Measurements from ENCODE around the gene ENKD1. TPM values are rescaled to one million over a fixed set of nuclear protein-coding genes. Genes with fewer than 3 reads are reported as not detected.
"Not testable (repeated sequence)": the region's sequence is repeated elsewhere in the genome, so short reads cannot be mapped to it uniquely, and the experiment has no call there.

ENKD1 gene
- total RNA-seq: 10 to 100 TPM; 15.0 to 17.0 TPM

GRCh38 chr16:67666559-67667452 lies at the start of gene ENKD1, which contains the start of gene C16orf86:
Gene ENKD1, minus strand, starts transcription at chr16:67666750. Its CDS starts 308 bp downstream, at chr16:67666442.
Gene C16orf86, plus strand, starts transcription at chr16:67666814. Its CDS starts 157 bp downstream, at chr16:67666971.
- CTCF ChIA-PET: interaction anchor here (0.6 to 5.0 kb wide), 16 partner anchors 7 to 399 kb away, joined by 3 to 42 read pairs (median 4); partner anchors contain the start of genes ACD, ATP6V0D1 and GFOD2
- POLR2A ChIA-PET: interaction anchor here (0.7 to 1.2 kb wide), 4 partner anchors 9 to 140 kb away, joined by 3 to 4 read pairs (median 3); partner anchors contain the start of genes CARMIL2, RANBP10 and TSNAXIP1

- ChIA-PET CTCF (no interaction called here), POLR2A (no interaction called here)
Measured at GRCh38 chr16:67716097-67716496, 49.5 kb upstream of the ENKD1 start.

GRCh38 chr16:67714522-67714921 lies 48.0 kb upstream of the ENKD1 start:
- CTCF ChIA-PET: no interaction called here
- POLR2A ChIA-PET: no interaction called here

- CTCF ChIA-PET: interaction anchor here (0.6 to 1.0 kb wide), 2 partner anchors 81 to 215 kb away, joined by 3 to 4 read pairs; no protein-coding TSS in a partner anchor
- POLR2A ChIA-PET: no interaction called here
Measured at GRCh38 chr16:67713647-67714273, 47.2 kb upstream of the ENKD1 start.

- POLR2A ChIA-PET: no interaction called here
- CTCF ChIA-PET: no interaction called here
Measured at GRCh38 chr16:67710607-67711006, 44.1 kb upstream of the ENKD1 start.

- ChIA-PET POLR2A (no interaction called here), CTCF (no interaction called here)
Measured at GRCh38 chr16:67709050-67709449, 42.5 kb upstream of the ENKD1 start.

- POLR2A ChIA-PET: no interaction called here
- CTCF ChIA-PET: no interaction called here
Measured at GRCh38 chr16:67708368-67708771, 41.8 kb upstream of the ENKD1 start.

- ChIA-PET POLR2A (no interaction called here), CTCF (no interaction called here)
Measured at GRCh38 chr16:67707790-67708189, 41.2 kb upstream of the ENKD1 start.

- POLR2A ChIA-PET: no interaction called here
- CTCF ChIA-PET: no interaction called here
Measured at GRCh38 chr16:67707210-67707609, 40.7 kb upstream of the ENKD1 start.

GRCh38 chr16:67704110-67704509 lies 37.6 kb upstream of the ENKD1 start:
- ChIA-PET CTCF (no interaction called here), POLR2A (no interaction called here)

GRCh38 chr16:67703626-67704025 lies 37.1 kb upstream of the ENKD1 start:
- CTCF ChIA-PET: no interaction called here

GRCh38 chr16:67702130-67702529 lies 35.6 kb upstream of the ENKD1 start:
- ChIA-PET POLR2A (interaction anchor here (1.1 kb wide), 1 partner anchor 376 kb away, joined by 5 read pairs; no protein-coding TSS in a partner anchor), CTCF (no interaction called here)

More at GRCh38 chr16:67703626-67704025, 37.1 kb upstream of the ENKD1 start:
- POLR2A ChIA-PET: no interaction called here

GRCh38 chr16:67701420-67701819 lies 34.9 kb upstream of the ENKD1 start:
- ChIA-PET CTCF (interaction anchor here (0.6 kb wide), 2 partner anchors 97 to 114 kb away, joined by 3 to 4 read pairs; no protein-coding TSS in a partner anchor), POLR2A (interaction anchor here (0.7 to 1.1 kb wide), 2 partner anchors 18 to 376 kb away, joined by 5 to 6 read pairs; partner anchors contain the start of gene GFOD2)

- ChIA-PET POLR2A (no interaction called here), CTCF (no interaction called here)
Measured at GRCh38 chr16:67699265-67699664, 32.7 kb upstream of the ENKD1 start.

- ChIA-PET POLR2A (no interaction called here), CTCF (interaction anchor here (1.0 kb wide), 1 partner anchor 119 kb away, joined by 3 read pairs; no protein-coding TSS in a partner anchor)
Measured at GRCh38 chr16:67697422-67698185, 31.1 kb upstream of the ENKD1 start.

- ChIA-PET POLR2A (no interaction called here), CTCF (no interaction called here)
Measured at GRCh38 chr16:67694611-67695010, 28.1 kb upstream of the ENKD1 start.

- POLR2A ChIA-PET, CTCF ChIA-PET: not testable (repeated sequence)
Measured at GRCh38 chr16:67693517-67694285, 27.2 kb upstream of the ENKD1 start.

- ChIA-PET POLR2A (no interaction called here), CTCF (no interaction called here)
Measured at GRCh38 chr16:67685388-67686112, 19.0 kb upstream of the ENKD1 start.

GRCh38 chr16:67683767-67684166 lies 17.2 kb upstream of the ENKD1 start:
- POLR2A ChIA-PET: no interaction called here
- CTCF ChIA-PET: no interaction called here
